Lung (tissue), 12 donors: ENCODE measurements around the gene TSPAN7. TPM values are rescaled to one million over a fixed set of nuclear protein-coding genes. Genes with fewer than 3 reads are reported as not detected.

ENCODE experiments used
- ATAC-seq: fragments of 200-7000 bp; cut with Tn5 transposase; one replicate; pipeline ENCODE4 v1.9.1; 2020; ENCODE audit warnings: moderate number of reproducible peaks; ENCODE audit not compliant: insufficient read depth, low FRiP score
- DNase-seq, 3 donors: peaks; one replicate each; pipeline ENCODE4 v3.0.0-alpha.2; 2013 to 2017
- H3K27ac ChIP-seq, 2 donors: one replicate each; pipeline ENCODE4 v1.5.1; 2013; ENCODE audit warnings: mild to moderate bottlenecking in 2 of 2, moderate library complexity in 2 of 2, control low read depth in 1 of 2, inconsistent platforms in 1 of 2, low read depth in 1 of 2, low read length in 1 of 2
- H3K27me3 ChIP-seq, 3 donors: one replicate each; pipeline ENCODE4 v1.5.1; 2013; ENCODE audit warnings: low read length in 2 of 3; ENCODE audit not compliant: control insufficient read depth in 3 of 3, insufficient read depth in 3 of 3
- H3K36me3 ChIP-seq, 4 donors: one replicate each; pipeline ENCODE4 v1.5.1; 2013; ENCODE audit warnings: low read length in 4 of 4, mild to moderate bottlenecking in 1 of 4, moderate library complexity in 1 of 4; ENCODE audit not compliant: control insufficient read depth in 4 of 4, insufficient read depth in 4 of 4
- H3K4me1 ChIP-seq, 5 donors: one replicate each; pipeline ENCODE4 v1.5.1; 2013; ENCODE audit warnings: low read length in 5 of 5, mild to moderate bottlenecking in 2 of 5, moderate library complexity in 1 of 5; ENCODE audit not compliant: control insufficient read depth in 5 of 5, insufficient read depth in 5 of 5
- H3K4me3 ChIP-seq: one replicate; pipeline ENCODE4 v1.5.1; 2013; ENCODE audit warnings: mild to moderate bottlenecking, control low read depth, moderate library complexity
- H3K9ac ChIP-seq, 2 donors: one replicate each; pipeline ENCODE4 v1.5.1; 2013; ENCODE audit warnings: low read length in 2 of 2, control low read depth in 1 of 2; ENCODE audit not compliant: insufficient read depth in 1 of 2
- H3K9me3 ChIP-seq, 4 donors: one replicate each; pipeline ENCODE4 v1.5.1; 2013; ENCODE audit warnings: low read length in 3 of 4, mild to moderate bottlenecking in 1 of 4, moderate library complexity in 1 of 4; ENCODE audit not compliant: control insufficient read depth in 4 of 4, insufficient read depth in 3 of 4
- CTCF ChIP-seq: IDR thresholded peaks from 2 replicates; pipeline ENCODE4 v1.5.1; 2012; ENCODE audit warnings: mild to moderate bottlenecking; ENCODE audit errors: control extremely low read depth, extremely low read depth
- whole genome bisulfite sequencing, 2 donors: extraction: QIAGEN DNeasy Blood & Tissue Kit; methylation state at CpG; one replicate each; pipeline ENCODE4 v1.1.7; 2013; 5-methylcytosine and 5-hydroxymethylcytosine counted together
- polyA plus RNA-seq, 2 donors: library from polyadenylated mRNA; stranded (reverse); fragments of 200-250 nt; gene quantifications; one replicate each; pipeline ENCODE4 v1.2.1, GENCODE V29; 2013
- total RNA-seq, 2 donors: library from RNA; depleted of rRNA in 1 of 2; stranded (reverse); fragments of >200 nt in 1 of 2; gene quantifications; one replicate each; pipeline ENCODE4 v1.2.1, GENCODE V29; 2014 to 2021
- donor health status: control.
- donor health status: control.
- donor health status: Bipolar disorder and iron deficiency.
- donor health status: healthy.
- donor health status: DM: yes; HTN: yes; CAD: no.

The TSPAN7 gene
- total and polyA plus RNA-seq, 4 donors = 36.4 to 52.4 (median 40.8) TPM

DNA sequence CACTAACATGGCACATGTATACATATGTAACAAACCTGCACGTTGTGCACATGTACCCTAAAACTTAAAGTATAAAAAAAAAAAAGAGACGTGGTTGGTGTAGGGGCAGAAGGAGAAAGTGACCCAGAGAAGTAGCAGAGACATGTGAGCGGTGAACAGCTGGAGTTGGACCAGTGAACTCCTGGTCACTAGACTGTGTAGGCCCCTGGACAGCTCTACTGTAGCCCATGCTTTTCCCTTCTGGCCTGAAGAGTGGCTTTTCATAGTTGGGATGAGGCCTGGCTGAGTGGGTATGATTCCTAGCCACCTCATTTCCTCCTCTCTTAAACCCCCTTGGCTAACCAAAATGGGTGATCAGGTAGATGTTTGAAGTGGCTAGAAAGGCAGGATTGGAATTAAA is 16.4 kb downstream of the TSPAN7 start:
- no peaks in the 10 kb centered on the region for H3K36me3 ChIP-seq
- no peak overlapping the region for H3K9ac ChIP-seq
- WGBS, 2 donors = 76 to 80% methylated on average over 2 to 3 of the region's 3 CpGs
- H3K9me3 ChIP-seq = no peaks in the 10 kb centered on the region
- no peak for TF ChIP-seq CTCF
- H3K27ac ChIP-seq = no peak overlapping the region
- DNase-seq (no peak), ATAC-seq (no peak)
- H3K27me3 ChIP-seq = peaks cover 0 to 6% (median 5%) of the 10 kb centered on the region in 3 donors
- no peak overlapping the region for H3K4me3 ChIP-seq
- no peaks in the 10 kb centered on the region for H3K4me1 ChIP-seq

DNA sequence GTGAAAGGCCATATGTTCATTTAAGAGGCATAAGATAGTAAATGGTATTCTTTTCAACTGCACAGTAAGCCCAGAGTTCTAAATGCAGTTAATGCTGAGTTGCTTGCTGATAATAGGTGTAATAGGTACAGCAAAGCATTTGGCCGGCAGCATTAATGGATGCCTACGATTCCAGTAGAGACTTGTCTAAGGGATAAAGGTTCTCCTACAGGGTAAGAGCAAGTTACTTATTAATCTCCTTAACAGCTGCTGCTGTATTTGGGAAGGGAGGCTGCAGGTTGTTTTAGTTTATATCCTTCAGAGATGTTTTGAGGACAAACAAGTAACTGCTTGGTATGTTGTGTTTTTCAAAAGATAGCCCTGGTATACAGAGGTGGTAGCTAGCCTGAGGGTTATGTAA is 16.8 kb downstream of the TSPAN7 start:
- Histone ChIP-seq H3K9me3 (no peaks in the 10 kb centered on the region), H3K27me3 (peaks cover 0 to 9% (median 5%) of the 10 kb centered on the region in 3 donors), H3K4me3 (no peak overlapping the region), H3K4me1 (no peaks in the 10 kb centered on the region), H3K9ac (no peak overlapping the region), H3K27ac (no peak overlapping the region), H3K36me3 (no peaks in the 10 kb centered on the region)
- TF ChIP-seq CTCF = no peak
- DNase-seq (peak in 1 of 3 donors; percentile 6), ATAC-seq (no peak)
- WGBS, 2 donors = 81 to 95% methylated on average over 2 of the region's 2 CpGs

DNA sequence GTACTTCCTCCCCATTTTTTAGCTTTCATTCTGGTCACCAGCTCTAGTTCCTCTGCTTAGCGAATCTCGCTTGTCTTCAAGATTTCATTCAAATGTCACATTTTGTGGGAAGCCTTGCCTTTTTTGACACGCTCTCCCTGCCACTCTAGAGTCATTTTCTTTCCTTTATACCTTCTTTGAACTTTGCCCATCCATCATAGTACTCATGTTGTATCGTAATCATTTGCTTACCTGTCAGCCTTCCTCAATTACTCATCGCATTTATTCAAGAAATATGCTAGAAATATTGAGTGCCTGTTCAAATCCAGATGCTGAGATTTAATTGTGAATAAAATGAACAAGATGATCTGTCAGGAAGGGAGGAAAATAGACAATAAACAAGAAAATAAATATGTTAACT is 21.8 kb downstream of the TSPAN7 start:
- WGBS, 2 donors = 85 to 96% methylated on average over 5 of the region's 5 CpGs
- H3K4me3 ChIP-seq = no peak overlapping the region
- TF ChIP-seq CTCF = no peak

GRCh38 chrX:38594434-38594833 is 33.1 kb downstream of the TSPAN7 start:
- WGBS, 2 donors = 69 to 93% methylated on average over 2 of the region's 2 CpGs
- Histone ChIP-seq H3K4me1 (no peaks in the 10 kb centered on the region), H3K9ac (no peak overlapping the region)

More for the DNA sequence above, 21.8 kb downstream of the TSPAN7 start:
- peaks cover 0 to 7% (median 2%) of the 10 kb centered on the region in 3 donors for H3K27me3 ChIP-seq
- no peaks in the 10 kb centered on the region for H3K36me3 ChIP-seq
- DNase-seq = no peak
- H3K27ac ChIP-seq = no peak overlapping the region
- H3K4me1 ChIP-seq = no peaks in the 10 kb centered on the region
- no peaks in the 10 kb centered on the region for H3K9me3 ChIP-seq
- H3K9ac ChIP-seq = no peak overlapping the region
- no peak for ATAC-seq

More at GRCh38 chrX:38594434-38594833, 33.1 kb downstream of the TSPAN7 start:
- Histone ChIP-seq H3K27me3 (peaks cover 4 to 15% (median 7%) of the 10 kb centered on the region in 3 donors), H3K36me3 (no peaks in the 10 kb centered on the region), H3K4me3 (no peak overlapping the region), H3K27ac (no peak overlapping the region), H3K9me3 (peaks cover 0 to 4% (median 0%) of the 10 kb centered on the region in 4 donors)
- no peak for TF ChIP-seq CTCF
- DNase-seq (no peak), ATAC-seq (no peak)
